NT2/D1 (cell line): Measurements from ENCODE around the gene CENPS.

ENCODE experiments used
- SUZ12 ChIP-seq: IDR thresholded peaks from 2 replicates; pipeline ENCODE4 v1.6.1; 2011; ENCODE audit not compliant: insufficient read length, insufficient read depth; ENCODE audit errors: extremely low read depth
- YY1 ChIP-seq: IDR thresholded peaks from 2 replicates; pipeline ENCODE4 v1.6.1; 2011; ENCODE audit not compliant: insufficient read length, insufficient read depth
- ZNF274 ChIP-seq: IDR thresholded peaks from 2 replicates; pipeline ENCODE4 v1.6.1; 2011; ENCODE audit warnings: mild to moderate bottlenecking, low read depth, low read length

DNA sequence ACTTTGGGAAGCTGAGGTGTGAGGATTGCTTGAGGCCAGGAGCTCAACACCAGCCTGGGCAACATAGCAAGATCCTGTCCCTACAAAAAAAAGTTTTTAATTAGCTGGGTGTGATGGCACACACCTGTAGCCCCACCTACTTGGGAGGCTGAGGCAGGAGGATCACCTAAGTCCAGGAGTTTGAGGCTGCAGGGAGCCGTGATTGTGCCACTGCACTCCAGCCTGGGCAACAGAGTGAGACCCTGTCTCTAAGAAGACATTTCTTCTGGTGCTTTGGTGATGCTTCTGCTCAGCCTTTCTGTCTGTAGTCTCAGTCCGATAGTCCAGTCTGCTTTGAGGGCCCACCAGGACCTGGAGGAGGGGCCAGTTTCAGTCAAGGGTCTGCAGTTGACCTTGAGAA is 23.0 kb upstream of the CENPS start:
- TF ChIP-seq YY1 (no peak), ZNF274 (no peak), SUZ12 (no peak)
